ENCODE results near the gene DENND1A. TPM values are rescaled to one million over a fixed set of nuclear protein-coding genes. Genes with fewer than 3 reads are reported as not detected.

DENND1A gene
- total RNA-seq, 2 donors from 2014 or later = 17.8 to 36.6 TPM

DNA sequence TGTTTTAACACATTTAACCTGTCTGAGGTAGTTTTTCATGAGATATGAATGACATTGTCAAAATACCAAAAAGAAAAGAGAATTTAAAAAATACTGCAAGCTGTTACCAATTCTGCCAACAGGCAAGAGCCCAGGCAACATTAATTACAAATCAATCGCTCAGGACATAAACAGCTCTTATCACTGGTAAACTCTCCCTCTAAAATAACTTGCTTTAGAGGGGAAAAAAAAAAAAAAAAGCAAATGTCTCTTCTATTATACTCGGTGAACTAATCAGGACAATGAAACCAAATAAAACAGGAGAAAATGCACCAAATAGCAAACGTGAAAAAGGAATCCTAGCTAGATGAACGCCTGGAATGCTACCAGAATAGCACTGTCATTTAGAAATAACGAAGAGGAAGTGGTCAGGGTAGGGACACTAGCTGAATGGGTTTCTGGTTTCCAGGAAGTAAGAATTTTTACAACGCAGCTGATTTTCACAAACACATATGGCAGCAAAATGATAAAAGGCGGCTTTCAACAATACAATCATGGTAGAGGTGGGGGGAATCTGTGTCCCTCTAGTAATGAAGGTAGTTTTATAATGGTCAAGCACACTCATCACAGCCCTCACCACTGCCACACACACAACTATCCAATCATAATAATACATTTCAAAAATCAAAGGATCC lies 94.9 kb downstream of the DENND1A start:
- ATAC-seq (ENCODE audit: insufficient number of reproducible peaks, low FRiP score, low read depth) = no peak
- Histone ChIP-seq H3K4me3 (peak overlapping the region; percentile 3), H3K9me3 (no peaks in the 10 kb centered on the region), H3K36me3 (no peaks in the 10 kb centered on the region), H3K4me1 (ENCODE audit: control insufficient read depth in 1 of 2, low read depth in 2 of 2) (peaks cover 0 to 9% of the 10 kb centered on the region in 2 donors), H3K27ac (no peak overlapping the region), H3K27me3 (replicated peaks; ENCODE audit: insufficient read depth) (no peaks in the 10 kb centered on the region)
- DNase-seq (ENCODE audit: low spot score) = no peak
- TF ChIP-seq, protein P1, sequence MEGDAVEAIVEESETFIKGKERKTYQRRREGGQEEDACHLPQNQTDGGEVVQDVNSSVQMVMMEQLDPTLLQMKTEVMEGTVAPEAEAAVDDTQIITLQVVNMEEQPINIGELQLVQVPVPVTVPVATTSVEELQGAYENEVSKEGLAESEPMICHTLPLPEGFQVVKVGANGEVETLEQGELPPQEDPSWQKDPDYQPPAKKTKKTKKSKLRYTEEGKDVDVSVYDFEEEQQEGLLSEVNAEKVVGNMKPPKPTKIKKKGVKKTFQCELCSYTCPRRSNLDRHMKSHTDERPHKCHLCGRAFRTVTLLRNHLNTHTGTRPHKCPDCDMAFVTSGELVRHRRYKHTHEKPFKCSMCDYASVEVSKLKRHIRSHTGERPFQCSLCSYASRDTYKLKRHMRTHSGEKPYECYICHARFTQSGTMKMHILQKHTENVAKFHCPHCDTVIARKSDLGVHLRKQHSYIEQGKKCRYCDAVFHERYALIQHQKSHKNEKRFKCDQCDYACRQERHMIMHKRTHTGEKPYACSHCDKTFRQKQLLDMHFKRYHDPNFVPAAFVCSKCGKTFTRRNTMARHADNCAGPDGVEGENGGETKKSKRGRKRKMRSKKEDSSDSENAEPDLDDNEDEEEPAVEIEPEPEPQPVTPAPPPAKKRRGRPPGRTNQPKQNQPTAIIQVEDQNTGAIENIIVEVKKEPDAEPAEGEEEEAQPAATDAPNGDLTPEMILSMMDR (IDR thresholded peaks at IDR 0.05) = no peak

DNA sequence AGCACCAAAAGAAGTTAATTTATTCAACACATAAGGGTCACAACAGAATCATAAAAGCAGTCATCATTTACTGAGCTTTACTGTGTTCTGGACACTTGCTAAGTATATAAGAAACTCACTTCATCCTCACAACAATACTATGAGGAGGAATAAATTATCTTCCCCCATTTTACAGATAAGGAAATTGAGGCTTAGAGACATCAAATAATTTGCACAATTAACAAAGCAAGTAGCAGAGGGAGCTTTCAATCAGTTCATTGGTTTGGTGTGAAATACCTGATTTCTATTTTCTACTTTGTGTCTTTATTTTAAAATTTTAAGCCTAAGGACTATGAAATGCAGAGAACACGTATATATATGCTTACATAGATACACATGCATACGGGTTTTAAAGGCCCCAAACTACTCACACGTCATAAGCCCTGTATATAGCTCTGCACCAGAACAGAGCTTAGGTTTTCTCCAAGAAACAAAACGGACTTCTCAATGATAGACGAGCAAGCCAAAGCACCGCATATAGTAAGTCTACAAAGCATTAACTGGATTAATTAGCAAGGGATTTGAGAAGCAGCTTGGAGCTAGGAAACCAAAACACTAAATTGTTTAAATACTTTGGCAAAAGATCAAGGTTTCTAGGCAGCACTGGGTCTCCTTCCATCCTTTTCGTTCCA lies 95.6 kb downstream of the DENND1A start:
- H3K4me1 ChIP-seq (ENCODE audit: control insufficient read depth in 1 of 2, low read depth in 2 of 2) = peaks cover 0 to 9% of the 10 kb centered on the region in 2 donors
- H3K27ac ChIP-seq = no peak overlapping the region
- TF ChIP-seq, protein P1 (IDR thresholded peaks at IDR 0.05) = no peak
- DNase-seq (ENCODE audit: low spot score) (no peak), ATAC-seq (ENCODE audit: insufficient number of reproducible peaks, low FRiP score, low read depth) (no peak)
- H3K36me3 ChIP-seq = no peaks in the 10 kb centered on the region
- H3K9me3 ChIP-seq = peaks cover 4% of the 10 kb centered on the region
- H3K4me3 ChIP-seq = no peak overlapping the region
- H3K27me3 ChIP-seq (replicated peaks; ENCODE audit: insufficient read depth) = no peaks in the 10 kb centered on the region

DNA sequence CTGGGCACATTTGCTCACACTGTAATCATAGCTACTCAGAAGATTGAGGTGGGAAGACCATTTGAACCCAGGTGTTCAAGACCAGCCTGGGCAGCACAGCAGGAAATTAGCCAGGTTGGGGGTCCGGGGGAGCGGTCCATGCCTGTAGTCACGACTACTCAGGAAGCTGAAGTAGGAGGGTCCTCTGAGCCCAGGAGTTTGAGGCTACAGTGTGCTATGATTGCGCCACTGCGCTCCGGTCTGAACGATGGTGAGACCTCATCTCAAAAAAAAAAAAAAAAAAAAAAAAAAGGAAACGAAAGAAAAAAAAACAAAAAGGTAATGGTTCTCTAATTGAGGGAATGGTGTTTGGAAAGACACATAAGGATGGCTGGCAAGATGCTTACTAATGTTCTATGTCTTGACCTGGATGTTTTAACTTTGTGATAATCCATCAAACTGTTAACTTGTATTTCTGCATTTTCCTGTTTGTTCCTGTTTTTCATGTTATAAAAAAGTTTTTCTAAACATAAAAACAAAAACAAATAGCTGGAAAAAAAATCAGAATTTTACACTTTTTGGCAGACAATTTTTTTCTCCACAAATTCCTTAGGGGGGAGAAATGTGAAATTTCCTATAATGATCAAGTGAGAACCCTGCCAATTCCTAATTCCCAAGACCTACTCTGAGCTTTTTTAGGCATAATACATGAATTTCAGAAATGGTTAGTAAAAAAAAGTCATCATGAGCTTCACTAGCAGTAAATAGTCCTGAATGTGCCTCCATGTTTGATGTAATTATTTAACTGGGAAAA lies 96.9 kb downstream of the DENND1A start:
- Histone ChIP-seq H3K4me1 (ENCODE audit: control insufficient read depth in 1 of 2, low read depth in 2 of 2) (peaks cover 0 to 9% of the 10 kb centered on the region in 2 donors), H3K4me3 (no peak overlapping the region), H3K27ac (no peak overlapping the region), H3K36me3 (no peaks in the 10 kb centered on the region), H3K27me3 (replicated peaks; ENCODE audit: insufficient read depth) (no peaks in the 10 kb centered on the region), H3K9me3 (peaks cover 17% of the 10 kb centered on the region)
- TF ChIP-seq, protein P1 (IDR thresholded peaks at IDR 0.05) = no peak
- DNase-seq (ENCODE audit: low spot score) (no peak), ATAC-seq (ENCODE audit: insufficient number of reproducible peaks, low FRiP score, low read depth) (no peak)

DNA sequence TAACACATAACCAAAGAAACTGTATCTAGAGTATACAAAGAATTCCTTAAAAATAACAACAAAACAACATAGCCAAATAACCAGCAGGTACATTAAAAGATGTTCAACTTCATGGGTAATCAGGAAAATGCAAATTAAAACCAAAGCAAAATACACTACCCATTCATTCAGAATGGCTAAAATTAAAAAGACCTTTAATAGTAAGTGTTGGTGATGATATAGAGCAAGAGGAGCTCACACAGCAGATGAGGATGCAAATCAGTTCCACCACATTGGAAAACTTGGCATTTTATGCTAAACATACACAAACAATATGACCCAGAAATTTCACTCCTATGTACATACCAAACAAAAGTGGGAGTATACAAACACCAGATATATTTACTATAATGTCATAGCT lies 97.8 kb downstream of the DENND1A start:
- no peak overlapping the region for H3K27ac ChIP-seq

More for the DNA sequence above, 97.8 kb downstream of the DENND1A start:
- H3K4me3 ChIP-seq = no peak overlapping the region
- H3K27me3 ChIP-seq (replicated peaks; ENCODE audit: insufficient read depth) = no peaks in the 10 kb centered on the region
- no peaks in the 10 kb centered on the region for H3K36me3 ChIP-seq
- H3K4me1 ChIP-seq (ENCODE audit: control insufficient read depth in 1 of 2, low read depth in 2 of 2) = peaks cover 0 to 9% of the 10 kb centered on the region in 2 donors
- DNase-seq (ENCODE audit: low spot score) (no peak), ATAC-seq (ENCODE audit: insufficient number of reproducible peaks, low FRiP score, low read depth) (no peak)
- H3K9me3 ChIP-seq = peaks cover 19% of the 10 kb centered on the region
- TF ChIP-seq, protein P1 (IDR thresholded peaks at IDR 0.05) = no peak

Measured in thoracic aorta (tissue), 2 donors.